Tibial nerve (tissue), 4 donors: ENCODE results near the gene MAML3. TPM values are rescaled to one million over a fixed set of nuclear protein-coding genes. Genes with fewer than 3 reads are reported as not detected.

Experiments
- DNase-seq, 2 donors: peaks; one replicate each; pipeline ENCODE4 v3.0.0-alpha.2; 2019; ENCODE audit warnings: low spot score in 2 of 2
- H3K27ac ChIP-seq, 4 donors: fragments of 200-600 bp; sonication (generic) in 3 of 4; one replicate each; pipeline ENCODE4 v1.5.1; 2017 to 2019; ENCODE audit warnings: mild to moderate bottlenecking in 1 of 4
- H3K27me3 ChIP-seq, 2 donors: fragments of 200-600 bp; sonication (generic) in 1 of 2; one replicate each; pipeline versions ENCODE4 v1.5.1 to v1.6.0; 2017 to 2019
- H3K36me3 ChIP-seq, 3 donors: fragments of 200-600 bp; sonication (generic); one replicate each; pipeline ENCODE4 v1.5.1; 2018 to 2019
- H3K4me1 ChIP-seq, 4 donors: fragments of 200-600 bp; sonication (generic) in 3 of 4; one replicate each; pipeline ENCODE4 v1.5.1; 2017 to 2019
- H3K4me3 ChIP-seq, 4 donors: fragments of 200-600 bp; sonication (generic) in 3 of 4; one replicate each; pipeline ENCODE4 v1.5.1; 2017 to 2019; ENCODE audit warnings: mild to moderate bottlenecking in 1 of 4, moderate library complexity in 1 of 4
- H3K9me3 ChIP-seq, 4 donors: fragments of 200-600 bp; sonication (generic) in 3 of 4; one replicate each; pipeline ENCODE4 v1.5.1; 2017 to 2019
- CTCF ChIP-seq, 5 experiments: fragments of 200-600 bp in 3 of 5; fragments of 450-650 bp in 2 of 5; sonication (generic) in 3 of 5; IDR thresholded peaks; one replicate each; pipeline ENCODE4 v1.5.1; 2016 to 2019; ENCODE audit warnings: antibody characterized with exemption in 5 of 5, mild to moderate bottlenecking in 3 of 5, moderate library complexity in 2 of 5
- EP300 ChIP-seq, 2 donors: sonication (generic); formaldehyde crosslinking; IDR thresholded peaks; one replicate each; pipeline ENCODE4 v1.6.1; 2017; ENCODE audit warnings: antibody characterized with exemption in 2 of 2, mild to moderate bottlenecking in 1 of 2
- POLR2A ChIP-seq, 2 donors: fragments of 450-650 bp; IDR thresholded peaks; one replicate each; pipeline ENCODE4 v1.6.1; 2017; ENCODE audit warnings: antibody characterized with exemption in 2 of 2, mild to moderate bottlenecking in 2 of 2, moderate library complexity in 2 of 2
- WGBS, 2 donors: methylation state at CpG; one replicate each; pipeline ENCODE4 v1.1.5; 2018; 5-methylcytosine and 5-hydroxymethylcytosine counted together
- total RNA-seq, 4 donors: library from RNA; depleted of rRNA; stranded (reverse); fragments of >200 nt; gene quantifications; one replicate each; pipeline ENCODE4 v1.1.0, GENCODE V29; 2016

Gene MAML3
- total RNA-seq, 4 donors from 2014 or later, result 8.6 to 10.5 (median 9.4) TPM

- TF ChIP-seq CTCF (IDR thresholded peaks at IDR 0.05), result no peak
- no peak for TF ChIP-seq EP300 (IDR thresholded peaks at IDR 0.05)
- no peak for TF ChIP-seq POLR2A (IDR thresholded peaks at IDR 0.05)
- no peaks in the 10 kb centered on the region for H3K9me3 ChIP-seq
- H3K27ac ChIP-seq, result no peak overlapping the region
- H3K4me3 ChIP-seq, result no peak overlapping the region
- no peaks in the 10 kb centered on the region for H3K36me3 ChIP-seq
- 59 to 70% methylated on average over 6 of the region's 6 CpGs for WGBS, 2 donors
- DNase-seq, result no peak
- no peaks in the 10 kb centered on the region for H3K27me3 ChIP-seq
- peaks cover 0 to 63% (median 16%) of the 10 kb centered on the region in 4 donors for H3K4me1 ChIP-seq
These were observed 192.5 kb downstream of the MAML3 start for GRCh38 chr4:139961344-139961946.

GRCh38 chr4:139959396-139959795 is 194.6 kb downstream of the MAML3 start:
- no peaks in the 10 kb centered on the region for H3K36me3 ChIP-seq
- H3K4me1 ChIP-seq, result peaks cover 0 to 66% (median 17%) of the 10 kb centered on the region in 4 donors
- H3K27me3 ChIP-seq, result no peaks in the 10 kb centered on the region
- no peak for TF ChIP-seq EP300 (IDR thresholded peaks at IDR 0.05)
- no peak for TF ChIP-seq CTCF (IDR thresholded peaks at IDR 0.05)
- no peak for TF ChIP-seq POLR2A (IDR thresholded peaks at IDR 0.05)
- WGBS, 2 donors, result 82 to 87% methylated on average over 4 of the region's 4 CpGs
- H3K27ac ChIP-seq, result no peak overlapping the region
- no peak overlapping the region for H3K4me3 ChIP-seq
- DNase-seq, result no peak
- H3K9me3 ChIP-seq, result no peaks in the 10 kb centered on the region

GRCh38 chr4:139958739-139959098 is 195.3 kb downstream of the MAML3 start:
- H3K4me3 ChIP-seq, result no peak overlapping the region
- WGBS, 2 donors, result 63 to 70% methylated on average over 3 of the region's 3 CpGs
- no peak for DNase-seq
- H3K27me3 ChIP-seq, result no peaks in the 10 kb centered on the region
- H3K4me1 ChIP-seq, result peaks cover 0 to 64% (median 17%) of the 10 kb centered on the region in 4 donors
- no peak overlapping the region for H3K27ac ChIP-seq
- TF ChIP-seq CTCF (IDR thresholded peaks at IDR 0.05), result no peak
- no peak for TF ChIP-seq EP300 (IDR thresholded peaks at IDR 0.05)
- no peak for TF ChIP-seq POLR2A (IDR thresholded peaks at IDR 0.05)
- H3K9me3 ChIP-seq, result no peaks in the 10 kb centered on the region
- H3K36me3 ChIP-seq, result no peaks in the 10 kb centered on the region

GRCh38 chr4:139957986-139958738 is 195.8 kb downstream of the MAML3 start:
- H3K36me3 ChIP-seq, result no peaks in the 10 kb centered on the region
- H3K9me3 ChIP-seq, result no peaks in the 10 kb centered on the region
- DNase-seq, result no peak
- H3K4me1 ChIP-seq, result peaks cover 0 to 68% (median 17%) of the 10 kb centered on the region in 4 donors
- H3K27ac ChIP-seq, result no peak overlapping the region
- H3K4me3 ChIP-seq, result no peak overlapping the region
- H3K27me3 ChIP-seq, result no peaks in the 10 kb centered on the region
- WGBS, 2 donors, result 60 to 65% methylated on average over 4 of the region's 4 CpGs
- no peak for TF ChIP-seq CTCF (IDR thresholded peaks at IDR 0.05)
- no peak for TF ChIP-seq POLR2A (IDR thresholded peaks at IDR 0.05)
- no peak for TF ChIP-seq EP300 (IDR thresholded peaks at IDR 0.05)

GRCh38 chr4:139957065-139957464 is 196.9 kb downstream of the MAML3 start:
- Histone ChIP-seq H3K9me3 (no peaks in the 10 kb centered on the region), H3K36me3 (no peaks in the 10 kb centered on the region), H3K27me3 (no peaks in the 10 kb centered on the region), H3K27ac (peak overlapping the region in 3 of 4 donors; percentile 19 to 83 (median 77)), H3K4me1 (peaks cover 0 to 64% (median 17%) of the 10 kb centered on the region in 4 donors), H3K4me3 (no peak overlapping the region)
- no peak for TF ChIP-seq POLR2A (IDR thresholded peaks at IDR 0.05)
- TF ChIP-seq CTCF (IDR thresholded peaks at IDR 0.05), result no peak
- no peak for DNase-seq
- WGBS, 2 donors, result 92 to 98% methylated on average over 2 of the region's 2 CpGs
